ENCODE measurements around the gene ADI1.
A peak's percentile ranks its signal among the peaks of the same experiment; 100 is the strongest.
"Not testable (repeated sequence)": the region's sequence is repeated elsewhere in the genome, so short reads cannot be mapped to it uniquely, and the experiment has no call there.

Gene ADI1

DNA sequence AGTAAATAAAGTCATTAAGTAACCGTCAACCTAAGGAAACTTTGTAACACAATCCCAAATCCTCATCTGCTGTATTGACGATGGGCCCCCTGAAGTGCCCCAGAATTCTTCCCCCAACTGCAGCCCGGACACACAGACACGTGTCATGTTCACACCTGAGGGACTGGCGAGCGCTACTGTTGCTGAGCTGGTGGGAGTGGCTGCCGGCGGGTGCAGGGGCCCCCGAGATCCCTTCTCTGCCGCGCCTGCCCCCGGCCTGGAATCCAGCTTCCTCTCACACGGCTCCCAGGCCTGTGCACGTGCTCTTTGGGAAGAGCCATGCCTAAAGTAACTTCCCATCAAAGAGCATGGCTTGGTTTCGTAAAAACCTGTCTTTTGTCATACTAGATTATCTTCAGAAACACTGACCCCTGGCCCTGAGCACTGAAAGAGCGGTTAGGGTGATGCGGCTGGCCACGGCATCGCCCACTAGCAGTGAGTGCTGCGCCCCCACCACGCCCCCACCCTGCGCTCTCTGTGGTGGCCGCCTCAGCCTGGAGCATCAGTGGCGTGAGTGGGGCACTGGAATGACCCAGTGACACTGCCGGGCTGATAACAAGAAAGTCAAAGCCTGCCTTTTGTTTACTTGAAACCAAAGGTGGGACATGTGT is 56.0 kb downstream of the ADI1 start:
- DNase-seq (ENCODE audit: low read depth in 3 of 3), result no peak

GRCh38 chr2:3462493-3463104 is 56.7 kb downstream of the ADI1 start:
- no peak for DNase-seq (ENCODE audit: low read depth in 3 of 3)

GRCh38 chr2:3461801-3462492 is 57.4 kb downstream of the ADI1 start:
- DNase-seq (ENCODE audit: low read depth in 3 of 3), result peak in 1 of 3 experiments; percentile 11

GRCh38 chr2:3460831-3461800 is 58.2 kb downstream of the ADI1 start:
- DNase-seq (ENCODE audit: low read depth in 3 of 3), result no peak

DNA sequence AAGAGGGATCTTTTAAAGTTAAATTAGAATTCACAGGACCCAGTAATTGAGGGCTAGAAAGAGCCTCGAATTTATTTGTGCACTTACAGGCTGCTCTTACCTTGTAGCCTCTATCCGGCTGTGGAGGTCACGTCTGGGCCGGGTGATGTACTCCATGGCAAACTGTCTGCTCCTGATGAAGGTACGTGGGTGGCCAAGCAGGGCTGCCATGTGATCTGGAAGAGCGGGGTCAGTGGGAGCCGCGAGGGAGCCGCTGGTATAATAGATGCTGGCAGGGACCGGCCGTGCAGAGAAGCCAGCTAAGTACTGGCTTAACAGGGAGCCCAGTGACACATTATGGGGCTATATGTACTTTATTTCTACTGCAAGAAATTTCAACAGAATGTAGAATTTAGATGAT is 59.2 kb downstream of the ADI1 start:
- DNase-seq (ENCODE audit: low read depth in 3 of 3), result no peak

GRCh38 chr2:3459185-3460015 is 59.9 kb downstream of the ADI1 start:
- DNase-seq (ENCODE audit: low read depth in 3 of 3), result no peak

DNA sequence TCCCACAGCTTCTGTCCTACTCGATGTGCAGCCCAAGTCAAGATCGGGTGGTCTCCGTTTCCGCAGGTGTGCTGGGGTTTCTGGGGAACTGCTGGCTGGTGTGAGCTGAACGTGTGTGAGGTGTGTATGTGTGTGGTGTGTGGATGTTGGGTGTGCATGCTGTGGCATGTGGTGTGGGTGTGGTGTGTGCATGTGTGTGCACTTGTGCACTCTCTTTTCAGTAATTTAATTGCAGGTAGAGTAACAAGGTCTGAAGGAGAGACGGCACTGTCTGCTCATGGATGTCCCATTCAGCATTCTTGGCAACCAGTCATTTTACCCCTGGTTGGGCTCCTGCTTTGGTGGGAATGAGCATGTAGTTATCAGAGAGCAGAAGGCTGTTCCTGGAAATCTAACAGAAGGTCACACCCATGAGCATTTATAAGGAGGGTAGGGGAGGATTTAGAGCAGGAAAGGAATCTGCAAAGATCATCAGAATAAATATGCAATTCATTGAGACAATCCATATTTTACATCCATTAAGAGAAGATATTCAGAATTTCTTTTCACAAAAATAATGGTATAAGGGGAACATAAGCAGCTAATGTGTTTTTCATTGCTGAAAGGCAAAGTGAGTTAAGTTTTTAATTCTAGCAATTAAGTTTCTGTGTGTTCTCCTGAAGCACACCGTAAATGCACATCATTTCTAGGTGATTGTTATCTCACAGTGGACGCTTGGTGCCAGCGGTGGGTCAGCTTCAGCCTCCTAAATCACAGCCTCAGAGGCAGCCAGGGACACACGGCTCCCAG is 60.7 kb downstream of the ADI1 start:
- DNase-seq (ENCODE audit: low read depth in 3 of 3), result no peak

GRCh38 chr2:3457524-3458395 is 61.6 kb downstream of the ADI1 start:
- DNase-seq (ENCODE audit: low read depth in 3 of 3), result no peak

DNA sequence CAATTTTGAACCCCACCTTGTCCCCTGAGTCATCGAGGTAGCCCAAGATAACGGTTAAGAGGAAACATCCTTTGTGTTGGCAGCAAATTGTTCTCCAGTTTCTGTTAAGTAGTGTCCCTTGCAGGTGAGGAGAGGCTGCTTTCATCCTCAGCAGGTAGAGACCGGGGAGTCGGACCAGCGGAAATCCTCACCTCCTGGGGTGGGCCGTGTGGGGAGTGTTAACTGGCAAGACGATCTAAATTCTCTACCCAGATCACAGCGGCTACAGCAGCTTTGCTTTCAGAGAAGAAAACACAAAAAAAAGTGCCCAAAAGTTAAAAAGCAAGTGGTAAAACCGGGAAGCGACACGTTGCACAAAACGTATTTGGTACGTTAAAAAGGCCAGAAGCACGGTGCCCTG is 63.2 kb downstream of the ADI1 start:
- DNase-seq (ENCODE audit: low read depth in 3 of 3), result no peak

GRCh38 chr2:3454802-3455201 is 64.5 kb downstream of the ADI1 start:
- no peak for DNase-seq (ENCODE audit: low read depth in 3 of 3)

DNA sequence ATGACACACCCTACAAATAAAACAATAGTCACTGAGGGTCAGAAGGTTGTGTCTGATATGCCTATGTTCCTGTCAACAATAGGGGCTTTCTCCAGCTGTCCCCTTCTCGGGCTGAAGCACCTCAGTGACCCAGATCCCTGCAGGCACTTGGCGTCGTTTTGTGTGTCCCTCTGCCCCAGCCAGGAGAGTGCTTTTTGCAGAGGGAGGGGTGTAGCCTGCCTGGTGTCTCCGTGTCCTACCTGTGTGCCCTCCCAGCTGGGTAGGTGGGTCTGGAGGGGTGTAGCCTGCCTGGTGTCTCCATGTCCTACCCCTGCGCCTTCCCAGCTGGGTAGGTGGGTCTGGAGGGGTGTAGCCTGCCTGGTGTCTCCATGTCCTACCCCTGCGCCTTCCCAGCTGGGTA is 65.3 kb downstream of the ADI1 start:
- DNase-seq (ENCODE audit: low read depth in 3 of 3), result not testable (repeated sequence)

DNA sequence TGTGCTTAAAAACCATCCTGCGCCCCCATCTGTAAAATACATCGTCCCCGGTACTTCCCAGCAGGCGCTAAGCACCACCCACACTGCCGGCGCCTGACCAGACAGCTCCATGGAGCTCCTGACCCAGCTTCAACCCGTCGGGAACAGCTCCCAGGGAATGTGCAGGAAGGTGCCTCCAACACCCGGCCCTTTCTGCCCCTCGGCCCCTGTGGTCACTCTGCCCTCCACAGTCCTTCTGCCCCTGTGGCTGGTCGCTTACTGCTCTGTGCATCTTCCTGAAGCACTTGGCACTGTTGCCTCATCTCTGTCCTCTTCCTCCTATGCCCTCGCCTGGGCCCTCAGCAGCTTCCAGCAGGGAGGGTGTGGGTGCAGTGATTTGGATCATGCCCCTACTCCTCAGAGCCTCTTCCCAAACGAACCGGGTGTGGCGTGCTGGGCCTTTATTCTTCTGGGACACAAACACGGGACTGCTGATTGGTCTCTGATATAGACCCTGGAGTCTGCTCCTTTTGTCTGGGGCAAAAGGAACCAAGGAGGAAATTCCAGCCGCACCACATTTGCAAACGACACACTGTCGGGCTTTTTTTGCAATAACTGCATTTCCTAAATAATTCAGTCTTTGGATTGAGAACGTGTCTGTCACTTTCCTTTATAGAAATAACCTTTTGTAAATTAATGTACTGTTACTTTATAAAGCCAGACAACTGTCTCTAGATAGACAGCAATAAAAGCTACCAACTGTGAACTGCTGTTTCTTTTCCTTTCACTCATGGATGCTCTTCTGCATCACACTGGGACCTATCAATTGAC is 65.9 kb downstream of the ADI1 start:
- no peak for DNase-seq (ENCODE audit: low read depth in 3 of 3)

DNA sequence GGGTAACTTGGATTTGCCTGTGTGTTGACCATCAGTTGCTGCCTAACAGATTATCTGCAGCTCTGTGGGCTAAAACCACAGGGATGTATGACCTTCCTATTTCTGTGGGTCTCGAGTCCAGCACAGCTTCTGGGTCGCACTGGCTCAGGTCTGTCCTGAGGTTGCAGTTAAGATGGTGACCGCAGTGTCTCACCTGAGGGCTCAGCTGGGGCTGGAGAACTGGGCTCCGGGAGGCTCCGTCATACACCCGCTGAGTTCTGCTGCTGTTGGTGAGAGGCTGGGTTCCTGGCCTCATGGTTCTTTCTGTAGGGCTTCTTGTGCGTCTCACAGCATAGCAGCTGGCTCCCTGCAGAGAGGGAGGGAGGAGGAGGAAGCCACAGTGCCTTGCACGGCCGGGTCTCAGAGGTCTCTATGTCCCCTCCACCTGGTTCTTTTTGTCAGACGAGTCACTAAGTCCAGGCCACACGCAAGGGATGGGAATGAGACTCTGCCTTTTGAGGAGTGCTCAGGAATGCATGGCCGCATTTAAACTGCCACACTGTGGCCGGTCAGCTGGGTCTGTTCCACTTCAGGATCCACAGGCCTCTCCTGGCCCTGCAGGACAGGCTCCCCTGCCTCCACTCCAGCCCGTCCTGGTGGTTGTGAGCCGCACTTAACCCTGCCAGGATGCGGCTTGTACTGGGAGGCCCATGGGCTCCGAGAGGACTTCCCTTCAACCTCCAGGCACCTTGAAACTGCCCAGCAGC is 67.2 kb downstream of the ADI1 start:
- no peak for DNase-seq (ENCODE audit: low read depth in 3 of 3)

GRCh38 chr2:3451169-3451568 is 68.2 kb downstream of the ADI1 start:
- DNase-seq (ENCODE audit: low read depth in 3 of 3), result no peak

GRCh38 chr2:3450385-3451010 is 68.8 kb downstream of the ADI1 start:
- DNase-seq (ENCODE audit: low read depth in 3 of 3), result no peak

DNA sequence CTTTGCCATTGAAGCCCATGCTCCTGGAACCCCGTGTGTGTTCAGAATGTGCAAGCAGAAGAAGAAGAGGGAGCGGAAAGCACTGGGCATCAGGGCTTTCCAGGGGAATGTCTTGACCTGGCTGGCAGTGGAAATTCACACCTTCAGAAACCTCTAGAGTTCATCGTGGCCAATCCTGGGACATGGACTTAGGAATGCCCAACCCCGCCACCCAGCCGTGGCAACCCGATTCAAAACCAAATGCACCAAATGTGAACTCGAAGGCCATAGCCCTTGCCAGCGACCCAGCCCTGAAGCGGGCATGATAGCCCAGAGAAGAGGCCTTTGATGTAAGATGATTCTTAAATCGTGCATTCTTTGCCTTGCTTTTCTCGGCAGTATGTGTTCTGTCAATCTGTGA is 69.4 kb downstream of the ADI1 start:
- no peak for DNase-seq (ENCODE audit: low read depth in 3 of 3)

GRCh38 chr2:3449086-3449485 is 70.2 kb downstream of the ADI1 start:
- DNase-seq (ENCODE audit: low read depth in 3 of 3), result no peak
